Measurements from ENCODE around the gene MAST2.

- TF ChIP-seq, protein P1, sequence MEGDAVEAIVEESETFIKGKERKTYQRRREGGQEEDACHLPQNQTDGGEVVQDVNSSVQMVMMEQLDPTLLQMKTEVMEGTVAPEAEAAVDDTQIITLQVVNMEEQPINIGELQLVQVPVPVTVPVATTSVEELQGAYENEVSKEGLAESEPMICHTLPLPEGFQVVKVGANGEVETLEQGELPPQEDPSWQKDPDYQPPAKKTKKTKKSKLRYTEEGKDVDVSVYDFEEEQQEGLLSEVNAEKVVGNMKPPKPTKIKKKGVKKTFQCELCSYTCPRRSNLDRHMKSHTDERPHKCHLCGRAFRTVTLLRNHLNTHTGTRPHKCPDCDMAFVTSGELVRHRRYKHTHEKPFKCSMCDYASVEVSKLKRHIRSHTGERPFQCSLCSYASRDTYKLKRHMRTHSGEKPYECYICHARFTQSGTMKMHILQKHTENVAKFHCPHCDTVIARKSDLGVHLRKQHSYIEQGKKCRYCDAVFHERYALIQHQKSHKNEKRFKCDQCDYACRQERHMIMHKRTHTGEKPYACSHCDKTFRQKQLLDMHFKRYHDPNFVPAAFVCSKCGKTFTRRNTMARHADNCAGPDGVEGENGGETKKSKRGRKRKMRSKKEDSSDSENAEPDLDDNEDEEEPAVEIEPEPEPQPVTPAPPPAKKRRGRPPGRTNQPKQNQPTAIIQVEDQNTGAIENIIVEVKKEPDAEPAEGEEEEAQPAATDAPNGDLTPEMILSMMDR (IDR thresholded peaks at IDR 0.05) = no peak
- no peak for TF ChIP-seq POLR2A (IDR thresholded peaks at IDR 0.05)
- TF ChIP-seq EP300 (IDR thresholded peaks at IDR 0.05) = no peak
- no peak for TF ChIP-seq POLR2AphosphoS5 (IDR thresholded peaks at IDR 0.05)
These were observed 103.5 kb downstream of the MAST2 start for GRCh38 chr1:45906883-45907282.

All from upper lobe of left lung (tissue), 4 donors.